ENCODE measurements around the gene TTC9C. TPM values are rescaled to one million over a fixed set of nuclear protein-coding genes. Genes with fewer than 3 reads are reported as not detected.

Gene TTC9C
- total RNA-seq, 1 donor from 2014 or later: 24.3 TPM

- no peak for DNase-seq
- no peak for TF ChIP-seq CTCF (IDR thresholded peaks at IDR 0.05)
- peak overlapping the region; percentile 25 for H3K27ac ChIP-seq
- no peaks in the 10 kb centered on the region for H3K9me3 ChIP-seq
- no peak overlapping the region for H3K4me3 ChIP-seq
- ATAC-seq: no peak
- intact Hi-C loops (cut with DNase I): no loop called here
- H3K4me1 ChIP-seq: peaks cover 28% of the 10 kb centered on the region
- peaks cover 76% of the 10 kb centered on the region for H3K36me3 ChIP-seq
- H3K27me3 ChIP-seq (ENCODE audit: low read depth): no peaks in the 10 kb centered on the region
These were observed 15.4 kb upstream of the TTC9C start for GRCh38 chr11:62712861-62713260.

- intact Hi-C loops (cut with DNase I): no loop called here
- H3K4me3 ChIP-seq: no peak overlapping the region
- TF ChIP-seq CTCF (IDR thresholded peaks at IDR 0.05): no peak
- H3K4me1 ChIP-seq: peaks cover 25% of the 10 kb centered on the region
- H3K9me3 ChIP-seq: no peaks in the 10 kb centered on the region
- DNase-seq (no peak), ATAC-seq (peak; percentile 25 to 47)
- H3K27ac ChIP-seq: peak overlapping the region; percentile 25
- no peaks in the 10 kb centered on the region for H3K27me3 ChIP-seq (ENCODE audit: low read depth)
- H3K36me3 ChIP-seq: peaks cover 80% of the 10 kb centered on the region
These were observed 14.9 kb upstream of the TTC9C start for GRCh38 chr11:62713343-62713742.

DNA sequence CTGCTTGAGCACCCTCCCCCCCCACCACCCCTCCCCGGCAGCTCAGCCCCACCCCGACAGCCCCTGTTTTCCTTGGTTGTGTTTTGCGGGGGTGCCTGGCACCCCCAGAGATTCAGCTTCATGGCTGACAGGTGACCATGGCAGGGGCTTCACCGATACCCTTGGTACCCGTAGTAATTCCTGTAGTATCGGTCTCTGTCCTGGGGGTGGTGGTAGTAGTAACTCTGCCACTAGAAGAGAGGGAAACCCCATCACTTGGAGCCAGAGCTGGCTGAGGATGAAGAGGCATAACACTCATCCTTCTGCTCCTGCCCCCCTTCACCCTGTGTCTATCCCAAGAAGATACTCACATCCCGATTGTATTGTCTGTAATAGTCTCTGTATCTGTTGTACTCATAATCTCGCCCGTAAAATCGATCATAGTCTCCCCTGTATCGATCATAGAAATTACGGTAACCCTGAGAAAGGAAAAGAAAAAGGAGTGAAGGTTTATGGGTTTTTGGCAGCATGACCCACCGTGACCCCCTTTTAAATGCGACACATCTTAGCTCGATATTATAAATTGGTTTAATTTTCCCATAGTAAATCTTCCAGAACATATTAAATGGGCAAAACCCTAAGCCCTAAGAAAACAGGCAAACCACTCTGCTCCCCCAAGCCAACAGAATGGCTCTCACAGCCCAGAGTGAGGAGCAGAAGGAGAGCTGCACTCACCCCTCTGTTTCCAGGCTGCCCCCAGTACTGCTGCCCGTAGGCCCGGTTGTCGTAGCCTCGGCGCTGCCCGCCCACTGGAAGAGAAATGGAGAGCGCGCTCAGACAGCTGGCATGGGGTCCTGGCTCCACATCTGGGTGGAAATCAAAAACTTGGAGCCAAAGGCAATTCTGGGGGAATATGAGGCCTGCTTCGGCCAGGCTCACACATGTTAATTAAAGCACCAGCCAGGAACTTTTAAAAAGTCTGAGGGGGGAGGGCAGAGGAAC, 12.8 kb upstream of the TTC9C start:
- Histone ChIP-seq H3K9me3 (no peaks in the 10 kb centered on the region), H3K27ac (no peak overlapping the region), H3K4me3 (no peak overlapping the region), H3K36me3 (peaks cover 100% of the 10 kb centered on the region), H3K27me3 (ENCODE audit: low read depth) (no peaks in the 10 kb centered on the region), H3K4me1 (peaks cover 11% of the 10 kb centered on the region)
- no peak for DNase-seq
- TF ChIP-seq CTCF (IDR thresholded peaks at IDR 0.05): no peak
- intact Hi-C loops (cut with DNase I): no loop called here
- no peak for ATAC-seq

DNA sequence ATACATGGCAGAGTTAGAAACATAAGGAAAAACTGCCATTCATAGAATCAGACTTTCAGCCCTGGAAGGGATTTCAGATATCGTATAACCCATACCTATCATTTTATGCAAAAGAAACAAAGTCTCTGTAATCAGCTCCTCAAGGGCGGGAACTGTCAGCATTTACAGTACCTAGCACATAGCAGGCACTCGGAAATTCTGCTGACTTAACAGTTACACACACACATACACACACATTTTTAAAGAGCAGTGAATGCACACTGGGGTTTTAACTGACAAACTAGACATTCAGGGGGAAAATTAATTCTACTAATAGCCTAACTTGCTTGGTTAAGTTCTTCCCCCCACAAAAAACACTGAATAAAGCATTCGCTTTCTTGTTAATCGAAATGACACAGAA, 12.1 kb upstream of the TTC9C start:
- intact Hi-C loops (cut with DNase I): no loop called here
- Histone ChIP-seq H3K4me1 (peaks cover 11% of the 10 kb centered on the region), H3K4me3 (no peak overlapping the region), H3K9me3 (no peaks in the 10 kb centered on the region), H3K36me3 (peaks cover 100% of the 10 kb centered on the region), H3K27ac (no peak overlapping the region), H3K27me3 (ENCODE audit: low read depth) (no peaks in the 10 kb centered on the region)
- ATAC-seq: no peak
- no peak for TF ChIP-seq CTCF (IDR thresholded peaks at IDR 0.05)
- no peak for DNase-seq

DNA sequence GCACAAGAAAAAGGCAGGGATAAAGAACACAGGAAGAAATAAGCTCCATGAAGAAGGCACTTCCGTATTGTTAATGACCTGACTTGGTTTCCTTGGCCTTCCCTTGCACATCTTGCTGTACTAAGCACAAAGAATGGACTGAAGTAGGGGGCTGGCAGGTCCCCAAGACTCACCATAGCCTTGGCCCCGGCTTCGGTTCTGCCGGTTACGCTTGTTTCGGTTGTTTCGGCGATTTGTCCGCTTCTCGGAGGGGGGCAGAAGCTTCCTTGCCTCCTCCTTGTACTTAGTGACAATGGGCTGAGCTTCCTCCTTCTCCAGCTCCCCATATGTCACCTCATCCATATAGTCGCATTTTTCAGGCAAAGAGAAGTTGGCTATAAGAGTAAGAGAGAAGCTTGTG, 11.5 kb upstream of the TTC9C start:
- no peak overlapping the region for H3K4me3 ChIP-seq
- no peaks in the 10 kb centered on the region for H3K9me3 ChIP-seq
- DNase-seq (no peak), ATAC-seq (no peak)
- no peak for TF ChIP-seq CTCF (IDR thresholded peaks at IDR 0.05)
- intact Hi-C loops (cut with DNase I): no loop called here
- H3K27me3 ChIP-seq (ENCODE audit: low read depth): no peaks in the 10 kb centered on the region
- H3K27ac ChIP-seq: no peak overlapping the region
- H3K4me1 ChIP-seq: peaks cover 14% of the 10 kb centered on the region
- H3K36me3 ChIP-seq: peaks cover 100% of the 10 kb centered on the region

All from lower lobe of right lung (tissue), 2 donors.